Lower leg skin (tissue), 3 donors: ENCODE results near the gene ABR.

Source experiments
- CTCF ChIP-seq, 3 donors: fragments of 450-650 bp; IDR thresholded peaks; one replicate each; pipeline ENCODE4 v1.5.1; 2016; ENCODE audit warnings: antibody characterized with exemption in 3 of 3, mild to moderate bottlenecking in 3 of 3, moderate library complexity in 2 of 3
- POLR2A ChIP-seq, 2 donors: fragments of 450-650 bp; IDR thresholded peaks; one replicate each; pipeline ENCODE4 v1.6.1; 2016 to 2017; ENCODE audit warnings: antibody characterized with exemption in 2 of 2, mild to moderate bottlenecking in 1 of 2, moderate library complexity in 1 of 2

GRCh38 chr17:1094591-1094990 is 85.2 kb downstream of the ABR start:
- no peak for TF ChIP-seq CTCF (IDR thresholded peaks at IDR 0.05)
- no peak for TF ChIP-seq POLR2A (IDR thresholded peaks at IDR 0.05)
